Endometrial microvascular endothelial cells (primary cell): ENCODE results near the gene XPNPEP2. TPM values are rescaled to one million over a fixed set of nuclear protein-coding genes. Genes with fewer than 3 reads are reported as not detected.

Source experiments
- in situ Hi-C: cut with HindIII; loops from 2 replicates; pipeline ENCODE4 v1.10.0; 2017; ENCODE audit warnings: low sequenced_read_pairs, low pct_unique_long_range_greater_than_20kb; ENCODE audit errors: inconsistent ontology term
- total RNA-seq: library from RNA; depleted of rRNA; stranded (reverse); fragments of >200 nt; gene quantifications from one replicate; pipeline ENCODE4 v1.2.3, GENCODE V29; 2015; ENCODE audit errors: inconsistent ontology term

XPNPEP2 gene
- total RNA-seq, 1 donor from 2014 or later: not detected

- in situ Hi-C loops: no loop called here
Measured at GRCh38 chrX:129743821-129744220, 5.0 kb downstream of the XPNPEP2 start.

GRCh38 chrX:129744861-129745321, 6.1 kb downstream of the XPNPEP2 start:
- in situ Hi-C loops: no loop called here

- in situ Hi-C loops: no loop called here
Measured at GRCh38 chrX:129746557-129747470, 8.0 kb downstream of the XPNPEP2 start.

GRCh38 chrX:129747533-129747932, 8.8 kb downstream of the XPNPEP2 start:
- in situ Hi-C loops: no loop called here

- in situ Hi-C loops: no loop called here
Measured at GRCh38 chrX:129748305-129748704, 9.5 kb downstream of the XPNPEP2 start.

GRCh38 chrX:129749069-129749468, 10.3 kb downstream of the XPNPEP2 start:
- in situ Hi-C loops: no loop called here

- in situ Hi-C loops: no loop called here
Measured at GRCh38 chrX:129750971-129751370, 12.2 kb downstream of the XPNPEP2 start.

- in situ Hi-C loops: no loop called here
Measured at GRCh38 chrX:129754056-129755024, 15.6 kb downstream of the XPNPEP2 start.

- in situ Hi-C loops: no loop called here
Measured at GRCh38 chrX:129755779-129756650, 17.2 kb downstream of the XPNPEP2 start.

GRCh38 chrX:129759576-129760061, 20.8 kb downstream of the XPNPEP2 start:
- in situ Hi-C loops: no loop called here

GRCh38 chrX:129760155-129760554, 21.4 kb downstream of the XPNPEP2 start:
- in situ Hi-C loops: no loop called here

GRCh38 chrX:129760981-129761380, 22.2 kb downstream of the XPNPEP2 start:
- in situ Hi-C loops: no loop called here

- in situ Hi-C loops: no loop called here
Measured at GRCh38 chrX:129761596-129761995, 22.8 kb downstream of the XPNPEP2 start.

GRCh38 chrX:129762448-129762847, 23.7 kb downstream of the XPNPEP2 start:
- in situ Hi-C loops: no loop called here

GRCh38 chrX:129763666-129764065, 24.9 kb downstream of the XPNPEP2 start:
- in situ Hi-C loops: no loop called here

- in situ Hi-C loops: no loop called here
Measured at GRCh38 chrX:129768186-129768585, 29.4 kb downstream of the XPNPEP2 start.

- in situ Hi-C loops: no loop called here
Measured at GRCh38 chrX:129768586-129769466, 30.0 kb downstream of the XPNPEP2 start.
